Stimulated activated CD4-positive, alpha-beta T cell treated with anti-CD3 and anti-CD28 coated beads, TNF-alpha, amount 100 ng/mL, for 24 hours (primary cell): ENCODE results near the gene EPG5.
"Not testable (repeated sequence)": the region's sequence is repeated elsewhere in the genome, so short reads cannot be mapped to it uniquely, and the experiment has no call there.

Experiments used
- DNase-seq, 3 experiments: peaks; one replicate each; pipeline ENCODE4 v3.0.0-alpha.2; 2020; ENCODE audit warnings: low read depth in 3 of 3

Gene EPG5

DNA sequence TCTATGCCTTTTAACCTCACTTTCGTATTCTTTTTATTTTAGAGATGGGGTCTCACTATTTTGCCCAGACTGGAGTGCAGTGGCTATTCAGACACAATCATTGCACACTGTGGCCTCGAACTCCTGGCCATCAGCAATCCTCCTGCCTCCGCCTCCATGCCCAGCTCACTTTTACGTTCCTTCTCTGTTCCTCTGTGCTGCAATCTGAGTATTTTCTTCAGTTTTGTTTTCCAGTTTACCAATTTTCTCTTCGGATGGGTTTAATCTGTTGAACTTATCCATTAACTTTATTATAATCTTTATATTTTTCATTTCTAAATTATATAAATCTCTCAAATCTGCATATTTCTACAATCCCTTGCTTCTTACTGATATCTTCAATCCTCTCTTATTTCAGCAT lies 103.0 kb downstream of the EPG5 start:
- DNase-seq = no peak

DNA sequence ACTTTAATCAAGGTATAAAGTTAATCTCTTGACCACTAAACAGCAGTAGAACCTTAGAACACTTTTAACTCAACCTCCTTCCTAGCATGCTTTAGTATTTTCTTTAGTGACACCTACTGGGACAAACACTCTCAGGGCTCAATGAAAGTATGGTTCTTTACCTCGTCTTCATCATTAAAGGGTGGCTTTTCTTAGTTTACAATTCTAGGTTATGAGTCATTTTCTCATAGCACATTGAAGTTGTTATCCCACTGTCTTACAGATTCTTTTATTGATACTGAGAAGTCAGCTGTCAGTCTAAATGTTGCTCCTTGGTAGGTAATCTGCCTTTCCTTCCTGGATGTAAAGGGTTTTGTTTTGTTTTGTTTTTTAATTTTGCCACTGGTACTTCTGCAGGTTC lies 103.7 kb downstream of the EPG5 start:
- no peak for DNase-seq

DNA sequence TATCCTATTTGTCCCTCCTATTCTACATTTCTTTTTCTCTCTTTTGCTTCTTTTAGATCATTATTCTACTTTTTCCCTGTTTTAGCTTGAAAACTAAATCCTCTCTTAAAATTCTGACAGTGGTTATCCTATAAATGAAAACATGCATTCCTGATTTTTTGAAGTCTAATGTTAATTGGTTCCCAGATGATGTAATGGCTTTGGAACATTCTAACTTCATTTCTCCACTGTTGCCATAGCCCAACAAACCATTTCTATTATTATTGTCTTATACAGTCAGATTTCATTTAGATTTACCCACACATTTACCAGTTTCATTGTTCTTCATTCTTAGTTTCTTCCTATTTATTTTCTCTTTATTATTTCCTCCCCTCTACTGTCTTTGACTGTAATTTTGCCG lies 105.2 kb downstream of the EPG5 start:
- DNase-seq = no peak

DNA sequence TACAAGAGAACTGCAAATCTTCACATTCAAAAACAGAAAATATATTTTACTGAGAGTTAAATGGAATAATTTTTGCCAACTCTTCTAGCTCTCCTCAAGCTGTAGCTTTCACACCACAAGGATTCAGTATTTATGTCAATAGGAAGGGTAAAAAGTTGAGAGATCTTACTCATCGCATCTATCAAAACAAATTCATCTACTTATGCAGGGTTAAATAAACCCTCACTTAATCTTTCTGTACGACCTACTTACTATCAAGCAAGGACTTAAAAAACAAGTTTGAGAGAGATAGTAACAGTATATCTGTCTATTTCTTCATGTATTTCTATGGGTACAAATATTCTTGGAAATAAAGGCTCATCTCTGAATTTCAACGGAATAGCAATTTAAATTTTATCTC lies 106.2 kb downstream of the EPG5 start:
- no peak for DNase-seq

DNA sequence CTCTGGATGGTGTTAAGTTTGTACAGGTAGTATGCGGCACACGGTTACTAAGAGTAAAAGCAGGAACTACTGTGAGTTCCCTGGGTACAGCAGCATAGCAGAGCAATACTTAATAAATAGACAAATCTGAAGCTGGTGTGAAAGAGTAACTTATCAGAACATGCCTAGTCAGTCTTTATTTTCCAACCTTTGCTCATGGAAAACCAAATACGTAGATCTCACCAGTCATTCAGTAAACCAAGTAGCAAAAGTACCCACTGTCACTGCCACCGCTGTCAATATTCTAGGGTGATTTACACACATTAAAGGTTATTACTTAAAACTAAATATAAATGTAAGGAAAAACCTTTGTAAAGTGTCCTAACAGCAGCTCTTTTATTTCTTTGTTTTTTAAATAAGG lies 106.6 kb downstream of the EPG5 start:
- DNase-seq = no peak

DNA sequence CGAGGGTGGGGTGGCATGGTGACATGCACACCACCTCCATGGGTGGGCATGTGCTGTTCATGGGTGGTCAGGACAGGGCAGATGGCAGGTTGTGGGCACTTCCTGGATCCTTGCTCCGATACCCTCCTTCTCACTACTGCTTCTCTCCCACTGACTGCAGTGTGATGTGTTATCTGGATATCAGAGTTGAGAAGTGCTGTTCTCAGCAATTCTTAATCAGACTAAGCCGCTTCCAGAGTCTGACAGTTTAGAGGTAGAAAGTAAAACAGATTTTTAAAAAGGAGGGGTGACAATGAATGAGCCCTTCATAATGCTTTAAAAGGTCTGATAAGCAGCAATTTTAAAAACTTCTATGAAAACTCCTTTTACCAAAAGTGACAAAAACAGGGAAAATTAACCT lies 107.8 kb downstream of the EPG5 start:
- DNase-seq = no peak

DNA sequence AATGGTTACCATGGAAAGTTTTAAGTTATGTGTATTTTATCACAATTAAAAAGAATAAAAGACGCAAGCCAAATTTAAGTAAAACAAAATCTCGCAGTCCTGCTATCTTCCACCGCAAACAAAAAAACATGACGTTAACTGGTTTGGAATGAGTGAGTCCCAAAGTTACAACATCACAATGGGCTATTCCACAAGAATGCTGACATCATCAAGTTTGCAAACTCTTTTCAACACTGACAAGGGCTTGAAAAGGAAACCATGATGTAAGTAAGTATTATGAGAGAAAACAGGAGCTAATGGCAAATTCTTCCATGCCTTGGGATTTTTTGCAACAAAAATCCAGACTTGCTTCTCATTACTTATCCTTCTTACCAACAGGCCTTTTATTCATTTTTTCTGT lies 110.6 kb downstream of the EPG5 start:
- DNase-seq = no peak

DNA sequence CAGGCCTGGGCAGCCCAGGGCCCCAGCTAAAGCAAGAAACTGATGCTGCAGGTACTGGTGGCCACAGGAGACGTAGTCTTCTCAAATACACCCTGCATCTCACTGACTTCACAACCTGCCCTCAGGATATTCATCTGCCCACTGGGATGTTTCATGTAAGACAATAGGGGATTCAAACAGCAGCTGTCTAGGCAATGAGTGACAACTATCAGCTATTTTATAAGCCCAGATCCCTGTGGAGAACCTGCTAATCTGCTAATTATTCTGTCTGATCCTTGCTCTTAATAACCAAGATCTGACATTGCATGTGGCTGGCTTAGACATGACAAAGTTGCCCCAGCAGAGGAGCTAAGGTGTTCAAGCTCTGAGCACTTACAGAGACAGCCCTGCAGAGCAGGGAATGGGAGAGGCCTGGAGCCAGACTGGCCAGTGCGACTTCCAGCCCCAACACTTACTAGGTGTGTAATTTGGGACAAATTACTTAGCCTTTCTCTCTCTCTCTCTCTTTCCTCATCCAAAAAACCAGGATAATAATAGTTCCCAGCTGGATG lies 113.0 kb downstream of the EPG5 start:
- DNase-seq = no peak

DNA sequence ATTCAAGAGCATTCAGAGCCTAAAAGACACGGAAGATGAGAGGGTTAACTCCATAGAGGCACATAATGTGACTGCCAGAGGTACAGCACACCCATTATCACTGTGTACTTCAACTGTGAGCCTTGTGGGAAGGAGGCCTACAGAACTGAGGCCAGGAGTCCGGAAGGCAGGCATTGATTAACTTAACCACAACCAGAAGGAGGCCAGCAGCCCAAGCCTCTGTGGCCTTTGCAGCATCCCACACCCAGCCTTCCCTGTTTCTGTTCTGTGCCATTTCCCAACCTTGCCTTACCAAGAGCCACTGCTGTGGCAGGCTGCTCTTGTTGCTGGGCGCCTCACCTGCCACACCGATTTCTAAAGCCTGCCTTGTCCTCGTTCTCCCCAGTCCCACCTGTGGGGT lies 114.5 kb downstream of the EPG5 start:
- no peak for DNase-seq

DNA sequence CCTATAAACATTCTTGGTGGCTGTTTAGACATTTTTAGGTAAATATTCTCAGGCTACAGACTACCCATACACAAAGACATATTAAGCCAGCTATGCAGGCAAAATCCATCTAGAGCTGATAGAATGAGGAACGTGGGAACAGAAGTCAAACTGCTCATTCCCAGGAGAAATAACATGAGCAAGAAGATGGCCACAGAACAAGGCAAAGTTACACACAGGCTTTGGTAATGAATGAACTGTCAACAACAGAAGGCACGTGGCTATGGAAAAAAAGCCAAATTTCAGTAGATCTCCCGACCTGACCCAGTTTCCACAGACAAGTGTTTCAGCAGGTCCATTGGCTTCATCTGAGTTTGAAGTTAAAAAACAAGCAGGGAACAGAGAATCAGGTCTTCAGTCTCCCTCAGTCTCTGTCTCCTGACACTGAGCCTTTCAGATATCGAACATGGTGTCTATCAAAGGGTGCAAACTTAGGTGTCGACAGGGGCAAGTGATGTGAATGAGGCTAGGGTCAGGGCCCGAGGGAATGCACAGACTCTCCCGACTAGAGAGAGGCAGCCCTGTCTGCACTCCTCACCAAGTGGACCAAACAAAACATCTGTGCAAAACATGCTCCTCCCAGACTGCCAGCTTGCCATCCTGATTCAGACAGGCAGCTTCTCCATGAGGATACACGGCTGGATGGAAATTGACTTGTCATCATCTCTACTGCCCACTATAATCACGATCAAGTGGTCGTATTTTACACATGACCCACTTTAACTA lies 115.8 kb downstream of the EPG5 start:
- no peak for DNase-seq

DNA sequence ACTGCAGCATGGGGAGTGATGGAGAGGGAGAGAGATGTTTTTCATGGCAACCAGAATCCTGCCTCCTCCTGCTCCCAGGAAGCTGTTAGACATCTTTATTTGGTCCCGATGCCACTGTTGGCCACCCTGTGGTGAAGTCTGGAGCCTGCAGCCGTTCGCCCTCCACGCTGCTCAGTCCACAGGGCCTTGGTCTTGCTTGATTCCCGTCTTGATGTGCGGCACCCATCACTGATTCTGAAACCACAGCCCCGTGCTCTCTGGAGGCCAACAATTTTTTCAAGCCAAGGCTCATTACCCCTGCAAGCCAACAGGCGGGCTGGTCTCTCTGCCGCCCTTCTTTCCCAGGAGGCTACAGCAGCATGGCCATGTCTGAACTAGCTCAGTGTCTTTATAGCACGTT lies 117.1 kb downstream of the EPG5 start:
- DNase-seq = no peak

DNA sequence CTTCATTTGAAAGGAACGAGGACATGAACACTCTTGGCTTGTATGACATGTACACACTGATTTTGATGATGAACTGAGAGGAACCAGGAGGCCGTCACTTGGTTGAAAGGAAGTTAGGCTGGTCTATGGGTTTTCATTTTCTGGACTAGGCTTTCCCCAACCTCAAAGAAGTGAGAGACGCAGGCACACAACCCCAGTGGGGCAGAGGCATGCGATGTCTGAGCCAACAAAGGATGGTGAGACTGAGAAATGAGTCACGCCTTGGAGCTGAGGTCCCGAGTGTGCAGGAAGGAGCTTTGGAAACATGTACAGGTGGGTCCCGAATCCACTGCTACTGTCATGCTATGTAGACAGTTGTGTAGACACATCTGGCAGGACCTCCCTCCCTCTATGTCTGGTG lies 117.6 kb downstream of the EPG5 start:
- no peak for DNase-seq

DNA sequence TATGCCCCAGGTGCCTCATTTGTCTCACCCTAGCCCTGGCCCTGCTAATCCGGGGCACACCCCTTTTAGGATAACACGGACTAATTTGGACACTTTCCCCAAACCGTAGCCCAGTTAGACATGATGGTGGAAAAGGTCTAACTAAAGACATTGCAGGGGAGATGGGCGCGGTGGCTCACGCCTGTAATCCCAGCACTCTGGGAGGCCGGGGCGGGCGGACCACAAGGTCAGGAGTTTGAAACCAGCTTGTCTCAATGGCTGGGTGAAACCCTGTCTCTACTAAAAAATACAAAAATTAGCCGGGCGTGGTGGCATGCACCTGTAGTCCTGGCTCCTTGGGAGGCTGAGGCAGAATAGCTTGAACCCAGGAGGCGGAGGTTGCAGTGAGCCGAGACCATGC lies 118.5 kb downstream of the EPG5 start:
- not testable (repeated sequence) for DNase-seq

DNA sequence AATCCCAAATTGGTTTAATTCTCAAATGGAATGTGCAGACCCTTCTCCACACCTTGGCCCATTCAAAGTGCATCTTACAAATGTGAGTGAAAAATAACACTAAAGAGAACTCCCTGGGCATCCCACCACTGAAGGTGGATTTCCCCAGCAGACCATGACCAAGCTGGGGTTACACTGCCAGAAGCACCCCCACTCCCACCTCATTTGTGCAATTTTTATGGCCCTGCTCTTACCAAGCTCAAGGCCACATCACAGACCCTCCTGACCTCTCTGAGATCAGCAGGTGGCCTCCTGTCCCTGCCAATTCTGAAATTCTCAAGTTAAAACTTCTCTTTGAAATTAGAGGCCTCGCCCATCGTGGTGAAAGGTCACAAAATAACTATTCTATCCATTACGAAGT lies 120.0 kb downstream of the EPG5 start:
- no peak for DNase-seq

DNA sequence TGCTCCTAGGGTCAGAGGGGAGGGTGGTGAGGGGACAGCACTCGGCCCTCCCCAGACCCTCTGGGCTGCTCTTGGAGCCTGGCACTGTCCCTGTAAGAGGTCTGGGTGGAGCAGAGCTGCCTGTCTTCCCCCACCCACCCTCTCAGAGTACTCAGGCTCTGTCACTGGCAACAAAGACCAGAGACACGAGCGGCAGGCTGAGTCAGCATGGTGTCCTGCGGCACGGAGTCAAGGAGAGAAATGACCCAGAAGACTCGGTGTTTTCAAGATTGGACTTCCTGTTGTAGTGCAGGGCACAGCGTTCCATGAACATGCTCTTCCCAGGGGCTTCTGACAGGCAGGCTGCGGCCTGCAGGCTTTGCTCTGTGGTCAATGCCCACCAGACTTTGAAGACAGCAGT lies 121.7 kb downstream of the EPG5 start:
- DNase-seq = no peak

DNA sequence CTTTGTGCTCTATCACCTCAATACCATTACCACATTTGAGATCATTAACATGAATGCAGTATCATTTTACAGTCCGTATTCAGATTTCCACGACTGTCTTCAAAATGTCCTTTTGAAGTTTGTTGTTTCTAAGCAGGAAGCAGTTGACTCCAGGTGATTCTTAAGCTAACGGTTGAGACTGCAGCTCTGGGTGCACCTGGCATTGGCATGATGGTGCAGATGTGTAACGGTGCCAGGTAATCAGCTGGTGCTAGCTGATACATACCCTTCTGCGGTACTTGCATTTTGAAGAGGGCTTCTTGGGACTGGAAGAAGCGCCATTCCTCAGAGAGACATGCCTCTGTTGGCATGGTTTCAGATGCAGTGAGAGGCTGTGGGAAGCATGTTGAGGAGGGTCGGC lies 122.2 kb downstream of the EPG5 start:
- DNase-seq = no peak

DNA sequence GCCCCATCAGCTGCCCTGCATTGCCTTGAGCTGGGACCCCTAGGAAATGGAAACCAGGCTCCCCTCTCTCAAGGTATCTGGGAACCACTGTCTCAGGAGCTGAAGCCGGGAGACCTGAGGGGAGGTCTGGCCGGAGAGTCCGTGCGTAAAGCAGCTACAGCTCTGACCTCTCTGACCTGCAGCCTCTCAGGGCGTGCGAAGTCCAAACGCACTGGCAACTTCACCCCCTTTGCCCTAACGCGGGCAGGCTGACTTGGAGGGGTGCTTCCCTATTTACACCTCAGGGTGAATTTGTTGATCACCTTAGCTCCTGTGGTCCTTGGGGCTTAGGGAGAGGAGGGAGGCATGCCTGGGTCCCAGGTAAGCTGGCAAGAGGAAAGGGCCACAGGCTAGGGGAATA lies 124.1 kb downstream of the EPG5 start:
- DNase-seq = no peak

DNA sequence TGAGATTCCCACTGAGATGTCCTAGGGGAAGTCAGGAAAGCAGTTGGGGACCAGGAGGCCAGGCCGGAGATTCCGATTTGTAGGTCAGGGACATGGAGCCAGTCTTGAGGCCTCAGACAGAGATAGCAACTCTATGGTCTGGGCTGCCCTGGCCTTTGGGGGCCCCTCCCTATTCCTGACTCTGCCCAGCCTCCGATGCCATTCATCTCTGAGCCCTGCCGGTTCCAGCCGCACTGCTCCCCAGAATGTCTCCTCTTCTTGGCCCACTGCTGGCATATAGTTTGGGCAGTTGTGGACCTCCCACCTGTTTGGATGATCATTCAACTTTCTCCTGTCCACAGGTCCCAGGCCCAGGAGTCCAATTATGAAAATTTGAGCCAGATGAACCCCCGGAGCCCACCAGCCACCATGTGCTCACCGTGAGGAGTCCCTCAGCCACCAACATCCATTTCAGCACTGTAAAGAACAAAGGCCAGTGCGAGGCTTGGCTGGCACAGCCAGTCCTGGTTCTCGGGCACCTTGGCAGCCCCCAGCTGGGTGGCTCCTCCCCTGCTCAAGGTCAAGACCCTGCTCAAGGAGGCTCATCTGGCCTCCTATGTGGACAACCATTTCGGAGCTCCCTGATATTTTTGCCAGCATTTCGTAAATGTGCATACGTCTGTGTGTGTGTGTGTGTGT lies 125.2 kb downstream of the EPG5 start:
- DNase-seq = no peak

DNA sequence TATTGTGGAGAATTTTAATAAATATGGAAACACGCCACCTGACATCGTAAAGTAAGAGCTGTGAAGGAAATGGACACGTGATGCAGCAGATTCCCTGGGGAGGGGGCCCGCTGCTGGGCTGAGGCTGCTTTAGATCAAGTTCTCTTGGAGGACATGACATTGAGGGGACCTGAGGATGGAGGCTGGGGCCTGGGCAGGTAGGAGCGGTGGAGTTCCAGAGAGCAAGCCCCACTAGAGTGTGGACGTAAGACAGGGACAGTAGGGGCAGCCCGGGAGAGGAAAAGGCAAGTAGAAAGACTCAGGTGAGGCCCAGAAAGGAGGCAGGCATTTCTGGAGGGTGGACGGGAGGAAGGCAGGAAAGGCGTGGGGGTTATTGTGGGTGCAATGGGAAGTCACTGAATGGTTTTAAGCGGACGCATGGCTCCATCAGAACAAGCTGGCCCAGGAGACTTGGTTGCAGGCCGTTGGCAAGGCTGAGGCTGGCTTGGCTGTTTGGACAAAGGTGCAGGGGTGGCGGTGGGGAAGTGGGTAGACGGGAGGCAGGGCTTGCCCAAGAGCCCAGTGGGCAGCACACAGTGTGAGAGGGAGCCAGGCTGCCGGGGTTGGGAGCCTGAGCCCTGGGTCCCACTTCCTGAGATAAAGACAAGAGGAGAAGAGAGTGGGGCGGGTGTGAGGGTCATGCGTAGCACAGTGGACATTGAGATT lies 125.9 kb downstream of the EPG5 start:
- no peak for DNase-seq

DNA sequence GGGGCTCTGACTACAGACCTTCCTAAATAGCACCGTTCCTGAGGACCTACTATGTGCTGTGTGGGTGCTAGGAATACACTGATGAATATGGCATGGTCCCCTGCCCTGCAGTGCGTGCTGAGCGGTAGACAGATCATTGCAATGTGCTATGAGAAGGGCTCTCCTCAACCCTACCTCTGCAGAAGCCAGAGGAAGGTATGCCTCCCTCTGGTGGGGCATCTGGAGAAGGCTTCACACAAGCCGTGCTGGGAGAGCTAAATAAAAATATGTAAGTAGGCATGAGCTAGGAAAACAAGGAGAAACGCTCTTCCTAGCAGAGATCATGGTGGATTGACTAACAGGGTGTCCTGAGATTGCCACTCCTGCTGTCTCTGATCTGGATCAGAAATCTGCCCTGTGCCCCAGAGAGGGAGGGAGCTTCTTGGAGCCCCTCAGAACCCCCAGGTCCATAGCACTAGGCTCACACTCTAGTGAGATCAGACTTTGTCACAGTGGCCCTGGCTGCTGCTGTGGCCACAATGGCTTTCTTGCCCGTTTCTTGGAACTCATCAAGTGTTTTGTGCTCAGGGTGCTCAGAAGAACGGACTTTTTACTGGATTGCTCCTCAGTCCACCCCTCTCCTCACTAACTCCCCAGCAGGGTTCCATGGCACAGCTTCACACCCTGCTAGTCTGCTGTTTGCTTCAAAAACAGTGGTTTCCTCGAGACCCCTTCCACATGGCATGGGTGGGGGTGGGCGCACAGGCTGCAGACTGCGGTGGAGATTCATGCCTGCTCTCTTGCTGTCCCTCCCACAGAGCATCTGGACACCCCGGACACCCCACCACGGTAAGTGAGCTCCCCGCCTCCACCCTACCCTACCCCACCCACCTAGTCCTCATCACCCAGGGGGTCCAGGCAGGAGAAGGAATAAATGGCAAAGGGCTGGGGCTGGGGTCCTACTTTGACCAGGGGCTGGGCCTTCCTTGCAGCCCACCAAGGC lies 127.4 kb downstream of the EPG5 start:
- no peak for DNase-seq

DNA sequence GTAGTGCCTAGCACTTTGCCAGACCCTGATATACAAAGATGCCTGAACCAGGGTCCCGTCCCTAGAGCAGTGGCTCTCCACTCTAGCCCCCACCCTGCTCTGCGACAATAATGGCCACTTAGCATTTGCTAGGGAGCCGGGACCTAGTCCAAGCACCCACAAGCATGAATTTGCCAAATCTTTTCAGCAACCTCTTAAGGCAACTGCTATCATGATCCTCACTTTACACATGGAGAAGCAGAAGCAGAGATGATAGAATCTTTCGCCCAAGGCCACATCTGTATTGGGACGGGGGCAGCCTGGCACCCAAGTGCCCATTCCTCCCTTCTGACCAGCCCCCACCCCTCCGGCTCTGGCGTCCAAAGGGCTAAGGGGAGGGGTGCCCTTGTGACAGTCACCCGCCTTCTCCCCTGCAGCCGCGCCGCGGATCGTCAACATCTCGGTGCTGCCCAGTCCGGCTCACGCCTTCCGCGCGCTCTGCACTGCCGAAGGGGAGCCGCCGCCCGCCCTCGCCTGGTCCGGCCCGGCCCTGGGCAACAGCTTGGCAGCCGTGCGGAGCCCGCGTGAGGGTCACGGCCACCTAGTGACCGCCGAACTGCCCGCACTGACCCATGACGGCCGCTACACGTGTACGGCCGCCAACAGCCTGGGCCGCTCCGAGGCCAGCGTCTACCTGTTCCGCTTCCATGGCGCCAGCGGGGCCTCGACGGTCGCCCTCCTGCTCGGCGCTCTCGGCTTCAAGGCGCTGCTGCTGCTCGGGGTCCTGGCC lies 128.6 kb downstream of the EPG5 start:
- no peak for DNase-seq
